HEK293 (cell line): ENCODE measurements around the gene TRPM6.

Source experiments
- CTCF ChIA-PET: fragments of 350-600 bp; formaldehyde crosslinking; extraction: SDS; loops from one replicate; lab custom pipeline; 2021; ENCODE audit warnings: antibody characterized with exemption; lab: Yijun Ruan, JAX
- POLR2A ChIA-PET: fragments of 300-600 bp; formaldehyde crosslinking; extraction: SDS; loops from one replicate; lab custom pipeline; 2020; ENCODE audit warnings: antibody characterized with exemption, inconsistent platforms; lab: Yijun Ruan, JAX
- H3K27ac ChIP-seq: fragments of 200-500 bp; sonication (Bioruptor generic); 2 replicates; pipeline ENCODE4 v1.5.1; 2014; ENCODE audit warnings: low read depth, low read length, control low read depth, inconsistent platforms; ENCODE audit errors: extremely low read depth
- H3K36me3 ChIP-seq, 2 experiments: fragments of 200-500 bp in 1 of 2; sonication (Bioruptor generic) in 1 of 2; 1 replicate in 1 of 2; 2 replicates in 1 of 2; pipeline ENCODE4 v1.5.1; 2014 to 2017; ENCODE audit warnings: inconsistent platforms in 2 of 2, low read length in 2 of 2; ENCODE audit not compliant: control insufficient read depth in 2 of 2, insufficient read depth in 1 of 2
- H3K4me1 ChIP-seq: fragments of 200-500 bp; sonication (Bioruptor generic); 2 replicates; pipeline ENCODE4 v1.5.1; 2014; ENCODE audit warnings: mild to moderate bottlenecking, low read length, inconsistent platforms; ENCODE audit not compliant: control insufficient read depth, insufficient read depth
- H3K4me3 ChIP-seq: 2 replicates; pipeline ENCODE4 v1.5.1; 2011; ENCODE audit warnings: low read depth, mild to moderate bottlenecking, control low read depth, low read length, moderate library complexity
- H3K9me3 ChIP-seq: fragments of 200-500 bp; sonication (Bioruptor generic); 2 replicates; pipeline ENCODE4 v1.5.1; 2014; ENCODE audit warnings: low read depth, low read length, inconsistent platforms; ENCODE audit not compliant: control insufficient read depth, insufficient read depth
- BCL11A ChIP-seq: fragments of 450-650 bp; formaldehyde crosslinking; IDR thresholded peaks from 2 replicates; pipeline ENCODE4 v1.5.1; 2016; ENCODE audit warnings: low read depth, missing biosample characterization, missing genetic modification characterization
- HOXC10 ChIP-seq: sonication (generic); formaldehyde crosslinking; IDR thresholded peaks from 2 replicates; pipeline ENCODE4 v1.8.1; 2023; ENCODE audit warnings: mild to moderate bottlenecking, missing genetic modification reagents
- IKZF3 ChIP-seq: fragments of 450-650 bp; IDR thresholded peaks from 2 replicates; pipeline ENCODE4 v1.5.0; 2018; ENCODE audit warnings: missing biosample characterization, mild to moderate bottlenecking, missing genetic modification characterization, moderate library complexity
- KLF1 ChIP-seq: fragments of 450-650 bp; formaldehyde crosslinking; IDR thresholded peaks from 2 replicates; pipeline ENCODE4 v1.5.1; 2016; ENCODE audit warnings: missing biosample characterization, missing genetic modification characterization
- WT1 ChIP-seq: fragments of 450-650 bp; formaldehyde crosslinking; IDR thresholded peaks from 2 replicates; pipeline ENCODE4 v1.5.1; 2016; ENCODE audit warnings: missing biosample characterization, missing genetic modification characterization
- ZBTB17 ChIP-seq: fragments of 450-650 bp; formaldehyde crosslinking; IDR thresholded peaks from 2 replicates; pipeline ENCODE4 v1.5.1; 2016; ENCODE audit warnings: missing biosample characterization, missing genetic modification characterization
- ZBTB48 ChIP-seq: fragments of 450-650 bp; formaldehyde crosslinking; IDR thresholded peaks from 2 replicates; pipeline ENCODE4 v1.5.1; 2016; ENCODE audit warnings: missing biosample characterization, missing genetic modification characterization
- ZBTB7A ChIP-seq: fragments of 450-650 bp; formaldehyde crosslinking; IDR thresholded peaks from 2 replicates; pipeline ENCODE4 v1.5.1; 2016; ENCODE audit warnings: low read depth, missing biosample characterization, missing genetic modification characterization
- ZFP69B ChIP-seq: fragments of 450-650 bp; formaldehyde crosslinking; IDR thresholded peaks from 2 replicates; pipeline ENCODE4 v1.5.1; 2016; ENCODE audit warnings: missing biosample characterization, missing genetic modification characterization
- ZNF10 ChIP-seq: fragments of 450-650 bp; formaldehyde crosslinking; IDR thresholded peaks from 2 replicates; pipeline ENCODE4 v1.5.1; 2017; ENCODE audit warnings: missing biosample characterization, missing genetic modification characterization
- ZNF169 ChIP-seq: fragments of 450-650 bp; formaldehyde crosslinking; IDR thresholded peaks from 2 replicates; pipeline ENCODE4 v1.5.1; 2016; ENCODE audit warnings: missing biosample characterization, missing genetic modification characterization
- ZNF175 ChIP-seq: fragments of 450-650 bp; formaldehyde crosslinking; IDR thresholded peaks from 2 replicates; pipeline ENCODE4 v1.5.1; 2016; ENCODE audit warnings: missing biosample characterization, missing genetic modification characterization
- ZNF202 ChIP-seq: fragments of 450-650 bp; formaldehyde crosslinking; IDR thresholded peaks from 2 replicates; pipeline ENCODE4 v1.5.1; 2016; ENCODE audit warnings: missing biosample characterization, missing genetic modification characterization, borderline replicate concordance
- ZNF248 ChIP-seq: fragments of 450-650 bp; formaldehyde crosslinking; IDR thresholded peaks from 2 replicates; pipeline ENCODE4 v1.5.1; 2017; ENCODE audit warnings: missing biosample characterization, missing genetic modification characterization
- ZNF302 ChIP-seq: fragments of 450-650 bp; formaldehyde crosslinking; IDR thresholded peaks from 2 replicates; pipeline ENCODE4 v1.5.1; 2016; ENCODE audit warnings: missing biosample characterization, missing genetic modification characterization, low read depth
- ZNF311 ChIP-seq: fragments of 450-650 bp; formaldehyde crosslinking; IDR thresholded peaks from 2 replicates; pipeline ENCODE4 v1.5.1; 2017; ENCODE audit warnings: missing biosample characterization, missing genetic modification characterization, borderline replicate concordance
- ZNF473 ChIP-seq: fragments of 450-650 bp; formaldehyde crosslinking; IDR thresholded peaks from 2 replicates; pipeline ENCODE4 v1.5.1; 2017; ENCODE audit warnings: missing biosample characterization, missing genetic modification characterization
- ZNF513 ChIP-seq: fragments of 450-650 bp; IDR thresholded peaks from 2 replicates; pipeline ENCODE4 v1.5.1; 2018; ENCODE audit warnings: missing biosample characterization, missing genetic modification characterization
- ZNF549 ChIP-seq: fragments of 450-650 bp; IDR thresholded peaks from 2 replicates; pipeline ENCODE4 v1.5.1; 2018; ENCODE audit warnings: missing biosample characterization, missing genetic modification characterization, mild to moderate bottlenecking, inconsistent platforms, moderate library complexity
- ZNF624 ChIP-seq: fragments of 450-650 bp; formaldehyde crosslinking; IDR thresholded peaks from 2 replicates; pipeline ENCODE4 v1.5.1; 2017; ENCODE audit warnings: missing biosample characterization, missing genetic modification characterization
- ZNF785 ChIP-seq: fragments of 450-650 bp; formaldehyde crosslinking; IDR thresholded peaks from 2 replicates; pipeline ENCODE4 v1.5.1; 2016; ENCODE audit warnings: missing biosample characterization, missing genetic modification characterization
- TF ChIP-seq, protein P1 (sequence below): fragments of 450-650 bp; formaldehyde crosslinking; IDR thresholded peaks from 2 replicates; pipeline ENCODE4 v1.5.1; 2016; ENCODE audit warnings: missing biosample characterization, missing genetic modification characterization, low read depth
- TF ChIP-seq, protein P2 (sequence below): sonication (generic); formaldehyde crosslinking; IDR thresholded peaks from 2 replicates; pipeline ENCODE4 v1.8.1; 2022; ENCODE audit warnings: mild to moderate bottlenecking, moderate library complexity, missing genetic modification reagents
- TF ChIP-seq, protein P3 (sequence below): fragments of 450-650 bp; formaldehyde crosslinking; IDR thresholded peaks from 2 replicates; pipeline ENCODE4 v1.5.1; 2016; ENCODE audit warnings: missing biosample characterization, missing genetic modification characterization

Gene TRPM6

DNA sequence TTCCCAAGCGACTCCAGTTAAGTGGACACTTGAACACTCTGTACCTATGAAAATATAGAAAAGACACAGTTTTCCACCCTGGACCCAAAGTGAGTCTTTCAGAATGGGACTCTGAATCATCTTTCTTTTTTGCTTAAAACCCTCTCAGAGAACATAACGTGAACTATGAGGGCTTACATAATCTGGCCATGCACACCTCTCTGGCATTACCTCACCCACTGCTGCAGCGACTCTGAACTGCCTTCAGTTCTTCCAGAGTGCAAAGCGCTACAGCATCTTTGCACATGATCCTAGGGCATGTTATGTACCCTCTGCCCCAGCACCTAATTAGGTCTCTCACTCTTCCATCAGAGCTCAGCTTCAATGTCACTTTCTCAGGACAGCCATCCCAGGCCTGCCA, 204.4 kb downstream of the TRPM6 start:
- ChIA-PET POLR2A (no interaction called here), CTCF (no interaction called here)
- H3K4me3 ChIP-seq, result no peak overlapping the region
- no peak overlapping the region for H3K27ac ChIP-seq
- TF ChIP-seq ZNF549 (tag by site-specific recombination) (no peak), HOXC10 (CRISPR knock-in tag) (no peak), ZNF169 (no peak), ZBTB7A (tag by site-specific recombination) (no peak), ZFP69B (no peak), ZBTB48 (no peak)
- no peaks in the 10 kb centered on the region for H3K9me3 ChIP-seq
- no peaks in the 10 kb centered on the region for H3K4me1 ChIP-seq
- H3K36me3 ChIP-seq, result no peaks in the 10 kb centered on the region

DNA sequence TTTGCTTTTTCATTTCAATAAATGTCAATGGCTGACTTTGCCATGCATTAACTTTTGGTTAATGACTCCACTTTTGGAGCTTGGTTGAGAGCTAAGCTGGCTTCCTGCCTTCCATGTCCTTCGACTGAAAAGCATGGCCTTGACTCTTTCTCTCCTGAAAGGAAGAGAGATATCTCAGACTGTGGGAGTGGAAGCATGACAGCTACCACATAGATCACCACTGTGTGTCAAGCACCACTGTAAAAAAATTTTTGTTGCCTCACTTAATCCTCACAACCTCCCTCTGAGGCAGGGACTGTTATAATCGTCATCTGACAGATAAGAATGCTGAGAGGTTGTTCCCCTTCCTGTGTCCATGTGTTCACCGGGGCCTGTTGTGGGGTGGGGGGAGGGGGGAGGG, 205.8 kb downstream of the TRPM6 start:
- TF ChIP-seq, protein P1, sequence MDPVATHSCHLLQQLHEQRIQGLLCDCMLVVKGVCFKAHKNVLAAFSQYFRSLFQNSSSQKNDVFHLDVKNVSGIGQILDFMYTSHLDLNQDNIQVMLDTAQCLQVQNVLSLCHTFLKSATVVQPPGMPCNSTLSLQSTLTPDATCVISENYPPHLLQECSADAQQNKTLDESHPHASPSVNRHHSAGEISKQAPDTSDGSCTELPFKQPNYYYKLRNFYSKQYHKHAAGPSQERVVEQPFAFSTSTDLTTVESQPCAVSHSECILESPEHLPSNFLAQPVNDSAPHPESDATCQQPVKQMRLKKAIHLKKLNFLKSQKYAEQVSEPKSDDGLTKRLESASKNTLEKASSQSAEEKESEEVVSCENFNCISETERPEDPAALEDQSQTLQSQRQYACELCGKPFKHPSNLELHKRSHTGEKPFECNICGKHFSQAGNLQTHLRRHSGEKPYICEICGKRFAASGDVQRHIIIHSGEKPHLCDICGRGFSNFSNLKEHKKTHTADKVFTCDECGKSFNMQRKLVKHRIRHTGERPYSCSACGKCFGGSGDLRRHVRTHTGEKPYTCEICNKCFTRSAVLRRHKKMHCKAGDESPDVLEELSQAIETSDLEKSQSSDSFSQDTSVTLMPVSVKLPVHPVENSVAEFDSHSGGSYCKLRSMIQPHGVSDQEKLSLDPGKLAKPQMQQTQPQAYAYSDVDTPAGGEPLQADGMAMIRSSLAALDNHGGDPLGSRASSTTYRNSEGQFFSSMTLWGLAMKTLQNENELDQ (tag by site-specific recombination), result no peak
- no peak for TF ChIP-seq WT1
- no peak for TF ChIP-seq ZNF248 (tag by site-specific recombination)
- TF ChIP-seq ZBTB17 (tag by site-specific recombination), result no peak
- no peak for TF ChIP-seq ZNF513 (tag by site-specific recombination)
- no peak for TF ChIP-seq KLF1 (tag by site-specific recombination)
- TF ChIP-seq, protein P2, sequence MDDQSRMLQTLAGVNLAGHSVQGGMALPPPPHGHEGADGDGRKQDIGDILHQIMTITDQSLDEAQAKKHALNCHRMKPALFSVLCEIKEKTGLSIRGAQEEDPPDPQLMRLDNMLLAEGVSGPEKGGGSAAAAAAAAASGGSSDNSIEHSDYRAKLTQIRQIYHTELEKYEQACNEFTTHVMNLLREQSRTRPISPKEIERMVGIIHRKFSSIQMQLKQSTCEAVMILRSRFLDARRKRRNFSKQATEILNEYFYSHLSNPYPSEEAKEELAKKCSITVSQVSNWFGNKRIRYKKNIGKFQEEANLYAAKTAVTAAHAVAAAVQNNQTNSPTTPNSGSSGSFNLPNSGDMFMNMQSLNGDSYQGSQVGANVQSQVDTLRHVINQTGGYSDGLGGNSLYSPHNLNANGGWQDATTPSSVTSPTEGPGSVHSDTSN (CRISPR knock-in tag), result no peak
- no peak for TF ChIP-seq ZNF473 (tag by site-specific recombination)
- TF ChIP-seq IKZF3 (tag by site-specific recombination), result no peak
- no peak for TF ChIP-seq BCL11A (tag by site-specific recombination)
- TF ChIP-seq ZNF175 (tag by site-specific recombination), result no peak
- Histone ChIP-seq H3K27ac (no peak overlapping the region), H3K9me3 (no peaks in the 10 kb centered on the region), H3K4me1 (no peaks in the 10 kb centered on the region), H3K36me3 (no peaks in the 10 kb centered on the region), H3K4me3 (no peak overlapping the region)
- POLR2A ChIA-PET, result no interaction called here
- CTCF ChIA-PET, result interaction anchor here (0.6 kb wide), 1 partner anchor 45 kb away, joined by 4 read pairs; no protein-coding TSS in a partner anchor

DNA sequence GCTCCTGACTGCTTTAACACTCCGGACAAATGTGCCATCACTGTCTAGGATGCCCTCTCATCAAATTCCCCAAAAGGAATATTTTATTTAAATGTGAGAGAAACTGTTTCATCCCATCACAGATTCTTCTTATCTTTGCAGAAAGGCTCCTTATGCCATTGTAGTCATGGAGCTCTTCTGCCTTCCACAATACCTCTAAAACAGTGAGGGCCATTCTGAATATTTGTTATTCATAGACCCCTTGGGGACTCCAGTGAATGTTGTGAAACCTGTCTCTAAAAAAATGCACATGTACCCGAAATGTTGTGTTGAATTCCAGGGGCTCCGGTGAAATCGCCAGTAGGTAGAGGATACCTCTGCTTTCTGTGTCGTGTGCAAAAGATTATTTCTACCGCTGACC, 213.6 kb downstream of the TRPM6 start:
- Histone ChIP-seq H3K9me3 (no peaks in the 10 kb centered on the region), H3K4me1 (no peaks in the 10 kb centered on the region), H3K4me3 (no peak overlapping the region), H3K27ac (no peak overlapping the region), H3K36me3 (no peaks in the 10 kb centered on the region)
- POLR2A ChIA-PET, result no interaction called here
- CTCF ChIA-PET, result no interaction called here
- TF ChIP-seq, protein P3, sequence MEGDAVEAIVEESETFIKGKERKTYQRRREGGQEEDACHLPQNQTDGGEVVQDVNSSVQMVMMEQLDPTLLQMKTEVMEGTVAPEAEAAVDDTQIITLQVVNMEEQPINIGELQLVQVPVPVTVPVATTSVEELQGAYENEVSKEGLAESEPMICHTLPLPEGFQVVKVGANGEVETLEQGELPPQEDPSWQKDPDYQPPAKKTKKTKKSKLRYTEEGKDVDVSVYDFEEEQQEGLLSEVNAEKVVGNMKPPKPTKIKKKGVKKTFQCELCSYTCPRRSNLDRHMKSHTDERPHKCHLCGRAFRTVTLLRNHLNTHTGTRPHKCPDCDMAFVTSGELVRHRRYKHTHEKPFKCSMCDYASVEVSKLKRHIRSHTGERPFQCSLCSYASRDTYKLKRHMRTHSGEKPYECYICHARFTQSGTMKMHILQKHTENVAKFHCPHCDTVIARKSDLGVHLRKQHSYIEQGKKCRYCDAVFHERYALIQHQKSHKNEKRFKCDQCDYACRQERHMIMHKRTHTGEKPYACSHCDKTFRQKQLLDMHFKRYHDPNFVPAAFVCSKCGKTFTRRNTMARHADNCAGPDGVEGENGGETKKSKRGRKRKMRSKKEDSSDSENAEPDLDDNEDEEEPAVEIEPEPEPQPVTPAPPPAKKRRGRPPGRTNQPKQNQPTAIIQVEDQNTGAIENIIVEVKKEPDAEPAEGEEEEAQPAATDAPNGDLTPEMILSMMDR (tag by site-specific recombination), result no peak
- TF ChIP-seq ZNF169, result no peak
- no peak for TF ChIP-seq ZNF513 (tag by site-specific recombination)
- no peak for TF ChIP-seq ZNF785
- no peak for TF ChIP-seq ZNF311 (tag by site-specific recombination)
- no peak for TF ChIP-seq ZNF10
- no peak for TF ChIP-seq WT1
- no peak for TF ChIP-seq HOXC10 (CRISPR knock-in tag)
- TF ChIP-seq ZNF202 (tag by site-specific recombination), result no peak
- no peak for TF ChIP-seq ZNF302 (tag by site-specific recombination)
- no peak for TF ChIP-seq ZBTB7A (tag by site-specific recombination)
- TF ChIP-seq ZNF624 (tag by site-specific recombination), result no peak
